Ammon's horn (tissue), 1 donor: ENCODE measurements around the gene RAB3A.
"Not testable (repeated sequence)": the region's sequence is repeated elsewhere in the genome, so short reads cannot be mapped to it uniquely, and the experiment has no call there.

ENCODE experiments used
- DNase-seq: peaks from one replicate; pipeline ENCODE4 v3.0.0-alpha.2; 2016; ENCODE audit warnings: low spot score

Gene RAB3A

GRCh38 chr19:18168673-18169381 lies 35.0 kb downstream of the RAB3A start:
- DNase-seq: no peak

GRCh38 chr19:18167975-18168645 lies 35.7 kb downstream of the RAB3A start:
- no peak for DNase-seq

- DNase-seq: no peak
These were observed 36.8 kb downstream of the RAB3A start for GRCh38 chr19:18167011-18167410.

GRCh38 chr19:18165794-18166544 lies 37.9 kb downstream of the RAB3A start:
- DNase-seq: no peak

GRCh38 chr19:18164072-18164471 lies 39.8 kb downstream of the RAB3A start:
- DNase-seq: no peak

- DNase-seq: no peak
These were observed 42.2 kb downstream of the RAB3A start for GRCh38 chr19:18161636-18162002.

GRCh38 chr19:18160971-18161635 lies 42.7 kb downstream of the RAB3A start:
- peak; percentile 67 for DNase-seq

GRCh38 chr19:18160493-18160970 lies 43.3 kb downstream of the RAB3A start:
- DNase-seq: no peak

GRCh38 chr19:18159810-18160209 lies 44.0 kb downstream of the RAB3A start:
- no peak for DNase-seq

- not testable (repeated sequence) for DNase-seq
These were observed 44.7 kb downstream of the RAB3A start for GRCh38 chr19:18159059-18159616.

GRCh38 chr19:18158467-18158866 lies 45.4 kb downstream of the RAB3A start:
- no peak for DNase-seq

- DNase-seq: peak; percentile 90
These were observed 46.3 kb downstream of the RAB3A start for GRCh38 chr19:18157465-18158063.

- DNase-seq: peak; percentile 85
These were observed 46.9 kb downstream of the RAB3A start for GRCh38 chr19:18156841-18157464.

- no peak for DNase-seq
These were observed 47.6 kb downstream of the RAB3A start for GRCh38 chr19:18156268-18156667.

GRCh38 chr19:18155095-18156087 lies 48.5 kb downstream of the RAB3A start:
- DNase-seq: no peak

GRCh38 chr19:18153556-18154134 lies 50.2 kb downstream of the RAB3A start:
- no peak for DNase-seq

GRCh38 chr19:18152817-18153555 lies 50.9 kb downstream of the RAB3A start, which contains the start of gene PIK3R2:
TSS of gene PIK3R2 (plus strand) at chr19:18153163. CDS start at chr19:18155880, 2,717 bp downstream.
- DNase-seq: peak; percentile 98

GRCh38 chr19:18152442-18152816 lies 51.4 kb downstream of the RAB3A start:
- peak; percentile 96 for DNase-seq
